H1 (cell line): ENCODE results near the gene CDK5R2. TPM values are rescaled to one million over a fixed set of nuclear protein-coding genes. Genes with fewer than 3 reads are reported as not detected.

ENCODE experiments used
- ASH2L ChIP-seq: fragments of 200-600, 300-600 bp; sonication (generic); IDR thresholded peaks from one replicate; pipeline ENCODE4 v1.7.1; 2017; ENCODE audit warnings: low read length
- EZH2 ChIP-seq: fragments of 200-600 bp; sonication (generic); IDR thresholded peaks from 2 replicates; pipeline ENCODE4 v1.7.1; 2012; ENCODE audit warnings: low read depth, mild to moderate bottlenecking, moderate library complexity, low read length, inconsistent platforms; ENCODE audit not compliant: severe bottlenecking
- FOSL1 ChIP-seq: IDR thresholded peaks from 2 replicates; pipeline ENCODE4 v1.6.1; 2011; ENCODE audit warnings: mild to moderate bottlenecking, low read depth, low read length, moderate library complexity; ENCODE audit not compliant: insufficient read depth
- SIN3A ChIP-seq, 2 experiments: IDR thresholded peaks in 1 of 2; conservative IDR thresholded peaks in 1 of 2; 2 replicates each; pipeline ENCODE4 v1.6.1; 2011 to 2012; ENCODE audit warnings: low read length in 2 of 2, improper control_type of control experiment in 1 of 2, low read depth in 1 of 2, mild to moderate bottlenecking in 1 of 2
- SUZ12 ChIP-seq: fragments of 200-600 bp; sonication (generic); IDR thresholded peaks from 2 replicates; pipeline ENCODE4 v1.6.1; 2012; ENCODE audit warnings: mild to moderate bottlenecking, inconsistent platforms, low read length, moderate library complexity, mixed read lengths
- ZNF274 ChIP-seq: IDR thresholded peaks from 2 replicates; pipeline ENCODE4 v1.7.0; 2012; ENCODE audit warnings: low read length, borderline replicate concordance; ENCODE audit errors: extremely low read depth
- polyA plus RNA-seq, 7 experiments: library from polyadenylated mRNA; depleted of rRNA in 3 of 7; stranded (reverse) in 5 of 7; unstranded in 2 of 7; fragments of >200 nt in 5 of 7; fragments of 200-250 nt in 2 of 7; gene quantifications; 1 replicate in 5 of 7; 2 replicates in 1 of 7; 4 replicates in 1 of 7; pipeline versions ENCODE4 v1.2.1 to v1.2.3, GENCODE V29; 2011 to 2013; ENCODE audit warnings: missing spikeins in 2 of 7, mixed read lengths in 2 of 7
- total RNA-seq: library from RNA; stranded (reverse); fragmentation: NEBNext Ultra II Directional; extraction: Animal tissue kit (Norgen Biotek cat#: 25700); gene quantifications from 2 replicates; pipeline ENCODE4 v1.2.1, GENCODE V29; 2021
- TF ChIP-seq, protein P1 (sequence below): fragments of 300-600 bp; sonication (generic); IDR thresholded peaks from 2 replicates; pipeline ENCODE4 v1.7.1; 2012; ENCODE audit warnings: low read length, moderate library complexity, mild to moderate bottlenecking, inconsistent platforms; ENCODE audit not compliant: insufficient replicate concordance
- TF ChIP-seq, protein P2 (sequence below): IDR thresholded peaks from 2 replicates; pipeline ENCODE4 v1.6.1; 2012; ENCODE audit warnings: low read length, inconsistent platforms

CDK5R2 gene
- total and polyA plus RNA-seq, 2 of the 8 experiments (the other 6 are each of a cell fraction or from before 2014, with no cell fraction given): 0.14 TPM; not detected in 1

GRCh38 chr2:218920504-218920903 lies 39.0 kb upstream of the CDK5R2 start (continued):
- TF ChIP-seq, protein P1, sequence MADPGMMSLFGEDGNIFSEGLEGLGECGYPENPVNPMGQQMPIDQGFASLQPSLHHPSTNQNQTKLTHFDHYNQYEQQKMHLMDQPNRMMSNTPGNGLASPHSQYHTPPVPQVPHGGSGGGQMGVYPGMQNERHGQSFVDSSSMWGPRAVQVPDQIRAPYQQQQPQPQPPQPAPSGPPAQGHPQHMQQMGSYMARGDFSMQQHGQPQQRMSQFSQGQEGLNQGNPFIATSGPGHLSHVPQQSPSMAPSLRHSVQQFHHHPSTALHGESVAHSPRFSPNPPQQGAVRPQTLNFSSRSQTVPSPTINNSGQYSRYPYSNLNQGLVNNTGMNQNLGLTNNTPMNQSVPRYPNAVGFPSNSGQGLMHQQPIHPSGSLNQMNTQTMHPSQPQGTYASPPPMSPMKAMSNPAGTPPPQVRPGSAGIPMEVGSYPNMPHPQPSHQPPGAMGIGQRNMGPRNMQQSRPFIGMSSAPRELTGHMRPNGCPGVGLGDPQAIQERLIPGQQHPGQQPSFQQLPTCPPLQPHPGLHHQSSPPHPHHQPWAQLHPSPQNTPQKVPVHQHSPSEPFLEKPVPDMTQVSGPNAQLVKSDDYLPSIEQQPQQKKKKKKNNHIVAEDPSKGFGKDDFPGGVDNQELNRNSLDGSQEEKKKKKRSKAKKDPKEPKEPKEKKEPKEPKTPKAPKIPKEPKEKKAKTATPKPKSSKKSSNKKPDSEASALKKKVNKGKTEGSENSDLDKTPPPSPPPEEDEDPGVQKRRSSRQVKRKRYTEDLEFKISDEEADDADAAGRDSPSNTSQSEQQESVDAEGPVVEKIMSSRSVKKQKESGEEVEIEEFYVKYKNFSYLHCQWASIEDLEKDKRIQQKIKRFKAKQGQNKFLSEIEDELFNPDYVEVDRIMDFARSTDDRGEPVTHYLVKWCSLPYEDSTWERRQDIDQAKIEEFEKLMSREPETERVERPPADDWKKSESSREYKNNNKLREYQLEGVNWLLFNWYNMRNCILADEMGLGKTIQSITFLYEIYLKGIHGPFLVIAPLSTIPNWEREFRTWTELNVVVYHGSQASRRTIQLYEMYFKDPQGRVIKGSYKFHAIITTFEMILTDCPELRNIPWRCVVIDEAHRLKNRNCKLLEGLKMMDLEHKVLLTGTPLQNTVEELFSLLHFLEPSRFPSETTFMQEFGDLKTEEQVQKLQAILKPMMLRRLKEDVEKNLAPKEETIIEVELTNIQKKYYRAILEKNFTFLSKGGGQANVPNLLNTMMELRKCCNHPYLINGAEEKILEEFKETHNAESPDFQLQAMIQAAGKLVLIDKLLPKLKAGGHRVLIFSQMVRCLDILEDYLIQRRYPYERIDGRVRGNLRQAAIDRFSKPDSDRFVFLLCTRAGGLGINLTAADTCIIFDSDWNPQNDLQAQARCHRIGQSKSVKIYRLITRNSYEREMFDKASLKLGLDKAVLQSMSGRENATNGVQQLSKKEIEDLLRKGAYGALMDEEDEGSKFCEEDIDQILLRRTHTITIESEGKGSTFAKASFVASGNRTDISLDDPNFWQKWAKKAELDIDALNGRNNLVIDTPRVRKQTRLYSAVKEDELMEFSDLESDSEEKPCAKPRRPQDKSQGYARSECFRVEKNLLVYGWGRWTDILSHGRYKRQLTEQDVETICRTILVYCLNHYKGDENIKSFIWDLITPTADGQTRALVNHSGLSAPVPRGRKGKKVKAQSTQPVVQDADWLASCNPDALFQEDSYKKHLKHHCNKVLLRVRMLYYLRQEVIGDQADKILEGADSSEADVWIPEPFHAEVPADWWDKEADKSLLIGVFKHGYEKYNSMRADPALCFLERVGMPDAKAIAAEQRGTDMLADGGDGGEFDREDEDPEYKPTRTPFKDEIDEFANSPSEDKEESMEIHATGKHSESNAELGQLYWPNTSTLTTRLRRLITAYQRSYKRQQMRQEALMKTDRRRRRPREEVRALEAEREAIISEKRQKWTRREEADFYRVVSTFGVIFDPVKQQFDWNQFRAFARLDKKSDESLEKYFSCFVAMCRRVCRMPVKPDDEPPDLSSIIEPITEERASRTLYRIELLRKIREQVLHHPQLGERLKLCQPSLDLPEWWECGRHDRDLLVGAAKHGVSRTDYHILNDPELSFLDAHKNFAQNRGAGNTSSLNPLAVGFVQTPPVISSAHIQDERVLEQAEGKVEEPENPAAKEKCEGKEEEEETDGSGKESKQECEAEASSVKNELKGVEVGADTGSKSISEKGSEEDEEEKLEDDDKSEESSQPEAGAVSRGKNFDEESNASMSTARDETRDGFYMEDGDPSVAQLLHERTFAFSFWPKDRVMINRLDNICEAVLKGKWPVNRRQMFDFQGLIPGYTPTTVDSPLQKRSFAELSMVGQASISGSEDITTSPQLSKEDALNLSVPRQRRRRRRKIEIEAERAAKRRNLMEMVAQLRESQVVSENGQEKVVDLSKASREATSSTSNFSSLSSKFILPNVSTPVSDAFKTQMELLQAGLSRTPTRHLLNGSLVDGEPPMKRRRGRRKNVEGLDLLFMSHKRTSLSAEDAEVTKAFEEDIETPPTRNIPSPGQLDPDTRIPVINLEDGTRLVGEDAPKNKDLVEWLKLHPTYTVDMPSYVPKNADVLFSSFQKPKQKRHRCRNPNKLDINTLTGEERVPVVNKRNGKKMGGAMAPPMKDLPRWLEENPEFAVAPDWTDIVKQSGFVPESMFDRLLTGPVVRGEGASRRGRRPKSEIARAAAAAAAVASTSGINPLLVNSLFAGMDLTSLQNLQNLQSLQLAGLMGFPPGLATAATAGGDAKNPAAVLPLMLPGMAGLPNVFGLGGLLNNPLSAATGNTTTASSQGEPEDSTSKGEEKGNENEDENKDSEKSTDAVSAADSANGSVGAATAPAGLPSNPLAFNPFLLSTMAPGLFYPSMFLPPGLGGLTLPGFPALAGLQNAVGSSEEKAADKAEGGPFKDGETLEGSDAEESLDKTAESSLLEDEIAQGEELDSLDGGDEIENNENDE: no peak
- TF ChIP-seq SIN3A (conservative IDR thresholded peaks at IDR 0.05 in 1 of 2, IDR thresholded peaks at IDR 0.05 in 1 of 2; ENCODE audit: low read depth in 1 of 2, low read length in 2 of 2): no peak
- TF ChIP-seq FOSL1: no peak
- TF ChIP-seq ASH2L: no peak
- no peak for TF ChIP-seq EZH2
- no peak for TF ChIP-seq ZNF274
- TF ChIP-seq, protein P2, sequence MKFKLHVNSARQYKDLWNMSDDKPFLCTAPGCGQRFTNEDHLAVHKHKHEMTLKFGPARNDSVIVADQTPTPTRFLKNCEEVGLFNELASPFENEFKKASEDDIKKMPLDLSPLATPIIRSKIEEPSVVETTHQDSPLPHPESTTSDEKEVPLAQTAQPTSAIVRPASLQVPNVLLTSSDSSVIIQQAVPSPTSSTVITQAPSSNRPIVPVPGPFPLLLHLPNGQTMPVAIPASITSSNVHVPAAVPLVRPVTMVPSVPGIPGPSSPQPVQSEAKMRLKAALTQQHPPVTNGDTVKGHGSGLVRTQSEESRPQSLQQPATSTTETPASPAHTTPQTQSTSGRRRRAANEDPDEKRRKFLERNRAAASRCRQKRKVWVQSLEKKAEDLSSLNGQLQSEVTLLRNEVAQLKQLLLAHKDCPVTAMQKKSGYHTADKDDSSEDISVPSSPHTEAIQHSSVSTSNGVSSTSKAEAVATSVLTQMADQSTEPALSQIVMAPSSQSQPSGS: no peak
- TF ChIP-seq SUZ12: no peak
